PC-3 (cell line): ENCODE data around the gene HOXB7.

Source experiments
- EZH2 ChIP-seq: fragments of 300-600 bp; sonication (generic); IDR thresholded peaks from one replicate; pipeline ENCODE4 v1.6.1; 2017; ENCODE audit warnings: antibody characterized with exemption, mild to moderate bottlenecking, low read length; ENCODE audit not compliant: unreplicated experiment
- TF ChIP-seq, protein P1 (sequence below): fragments of 300-600 bp; sonication (generic); conservative IDR thresholded peaks from 2 replicates; pipeline ENCODE4 v1.5.1; 2017; ENCODE audit warnings: antibody characterized with exemption, low read depth, mild to moderate bottlenecking, low read length

- TF ChIP-seq, protein P1, sequence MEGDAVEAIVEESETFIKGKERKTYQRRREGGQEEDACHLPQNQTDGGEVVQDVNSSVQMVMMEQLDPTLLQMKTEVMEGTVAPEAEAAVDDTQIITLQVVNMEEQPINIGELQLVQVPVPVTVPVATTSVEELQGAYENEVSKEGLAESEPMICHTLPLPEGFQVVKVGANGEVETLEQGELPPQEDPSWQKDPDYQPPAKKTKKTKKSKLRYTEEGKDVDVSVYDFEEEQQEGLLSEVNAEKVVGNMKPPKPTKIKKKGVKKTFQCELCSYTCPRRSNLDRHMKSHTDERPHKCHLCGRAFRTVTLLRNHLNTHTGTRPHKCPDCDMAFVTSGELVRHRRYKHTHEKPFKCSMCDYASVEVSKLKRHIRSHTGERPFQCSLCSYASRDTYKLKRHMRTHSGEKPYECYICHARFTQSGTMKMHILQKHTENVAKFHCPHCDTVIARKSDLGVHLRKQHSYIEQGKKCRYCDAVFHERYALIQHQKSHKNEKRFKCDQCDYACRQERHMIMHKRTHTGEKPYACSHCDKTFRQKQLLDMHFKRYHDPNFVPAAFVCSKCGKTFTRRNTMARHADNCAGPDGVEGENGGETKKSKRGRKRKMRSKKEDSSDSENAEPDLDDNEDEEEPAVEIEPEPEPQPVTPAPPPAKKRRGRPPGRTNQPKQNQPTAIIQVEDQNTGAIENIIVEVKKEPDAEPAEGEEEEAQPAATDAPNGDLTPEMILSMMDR: no peak
- TF ChIP-seq EZH2: no peak
Observed at GRCh38 chr17:48637323-48638260, 26.8 kb upstream of the HOXB7 start.
